ENCODE data around the gene AATK.

DNA sequence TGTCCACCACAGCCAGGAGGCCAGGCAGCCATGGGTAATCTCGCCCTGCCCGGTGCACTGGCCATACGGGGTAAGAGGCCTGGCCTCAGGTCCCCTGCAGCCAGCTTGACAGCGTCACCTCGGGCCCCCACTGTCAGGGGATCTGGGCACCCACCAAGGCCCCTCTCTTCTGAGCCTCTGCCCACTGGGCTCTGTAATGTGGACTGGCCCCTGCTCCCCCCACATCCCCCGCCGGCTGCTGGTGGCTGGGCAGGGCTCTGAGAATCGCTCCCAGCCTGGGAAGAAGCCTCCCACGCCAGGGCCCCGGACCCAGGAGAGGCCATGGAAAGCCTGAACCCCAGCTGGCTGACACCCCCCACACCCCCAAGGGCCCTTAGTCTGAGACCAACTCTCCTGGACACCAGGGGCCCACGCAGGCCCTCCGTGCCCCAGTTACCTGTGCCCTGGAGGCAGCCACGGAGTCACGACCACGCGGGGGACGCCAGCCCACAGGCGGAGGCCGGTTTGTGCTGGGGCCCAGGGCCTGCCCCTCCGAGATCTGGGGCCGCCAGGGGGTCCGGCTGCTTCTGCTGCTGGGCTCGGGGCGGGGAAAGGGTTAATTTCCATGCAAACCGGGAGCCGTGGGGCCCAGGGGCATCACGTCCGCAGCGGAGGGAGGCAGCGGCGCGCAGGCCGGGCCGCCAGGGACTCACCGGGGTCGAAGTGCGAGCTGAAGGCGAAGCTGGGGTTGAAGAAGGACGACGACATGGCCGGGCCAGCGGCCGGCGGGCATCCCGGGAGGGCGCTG is 582 bp downstream of the AATK start, which contains the start of gene PVALEF:
- no peak for TF ChIP-seq POLR2A (IDR thresholded peaks at IDR 0.05; ENCODE audit: low read depth, low read length)
- TF ChIP-seq POLR2AphosphoS5 (IDR thresholded peaks at IDR 0.05; ENCODE audit: low read depth, low read length), result no peak
